Measurements from ENCODE around the gene CFTR. TPM values are rescaled to one million over a fixed set of nuclear protein-coding genes. Genes with fewer than 3 reads are reported as not detected.

The CFTR gene
- total and polyA plus RNA-seq, 2 of the 4 experiments (the other 2 are of a cell fraction) = 0.18 to 0.21 TPM

GRCh38 chr7:117502331-117502730 is 22.5 kb downstream of the CFTR start:
- CTCF ChIA-PET = no interaction called here
- no peak overlapping the region for H2AK9ac ChIP-seq (replicated peaks; ENCODE audit: low read depth, low read length, poor library complexity)
- H3K4me2 ChIP-seq (ENCODE audit: low read depth, low read length) = no peak overlapping the region
- no peaks in the 10 kb centered on the region for H4K20me1 ChIP-seq (ENCODE audit: insufficient read depth, low read length)
- H3K56ac ChIP-seq (ENCODE audit: extremely low read depth, insufficient read depth, low read length) = no peak overlapping the region
- no peak overlapping the region for H2BK20ac ChIP-seq (ENCODE audit: low read depth, low read length)
- dilution Hi-C loops (cut with HindIII; ENCODE audit: low sequenced_read_pairs, unreplicated experiment) = no loop called here
- H2AFZ ChIP-seq (replicated peaks; ENCODE audit: low read length, poor library complexity) = no peak overlapping the region
- H3K27me3 ChIP-seq (ENCODE audit: control insufficient read depth, insufficient read depth, low read length) = no peaks in the 10 kb centered on the region
- H3K27ac ChIP-seq (ENCODE audit: insufficient read depth, low read length) = no peak overlapping the region
- no peak overlapping the region for H2AK5ac ChIP-seq (ENCODE audit: low read depth, low read length)
- no peaks in the 10 kb centered on the region for H3K9me3 ChIP-seq (ENCODE audit: control insufficient read depth, insufficient read depth, low read length)
- no peak overlapping the region for H2BK120ac ChIP-seq (ENCODE audit: low read depth, low read length)
- DNase-seq = no peak
- H2BK5ac ChIP-seq (ENCODE audit: low read depth, low read length, poor library complexity, severe bottlenecking) = no peak overlapping the region
- H3K79me1 ChIP-seq (ENCODE audit: low read depth in 1 of 2, low read length in 2 of 2) = no peaks in the 10 kb centered on the region
- H3K4me1 ChIP-seq (ENCODE audit: control insufficient read depth, insufficient read depth, low read length) = no peaks in the 10 kb centered on the region
- no peak overlapping the region for H4K5ac ChIP-seq (ENCODE audit: low read depth, low read length)
- no peaks in the 10 kb centered on the region for H3K36me3 ChIP-seq (ENCODE audit: control insufficient read depth, insufficient read depth, low read length)
- H4K91ac ChIP-seq (ENCODE audit: insufficient read depth, low read depth, low read length) = no peak overlapping the region
- in situ Hi-C loops (cut with MboI; ENCODE audit: low sequenced_read_pairs) = no loop called here
- intact Hi-C loops (cut with micrococcal nuclease) = no loop called here
- no TSS peak for BruUV-seq (replicated peaks)
- POLR2A ChIA-PET (ENCODE audit: unreplicated experiment) = no interaction called here
- ATAC-seq (ENCODE audit: low read depth) = no peak
- H3K9ac ChIP-seq (ENCODE audit: low read depth, low read length) = no peak overlapping the region
- TF ChIP-seq MXI1 (IDR thresholded peaks at IDR 0.05; ENCODE audit: borderline replicate concordance, low read depth, low read length) (no peak), SMC3 (IDR thresholded peaks at IDR 0.05; ENCODE audit: low read depth, low read length) (no peak), RFX5 (IDR thresholded peaks at IDR 0.05; ENCODE audit: low read depth, low read length) (no peak), CEBPB (IDR thresholded peaks at IDR 0.05; ENCODE audit: low read depth, low read length) (no peak), USF2 (IDR thresholded peaks at IDR 0.05; ENCODE audit: low read depth, low read length) (no peak), NFE2L2 (IDR thresholded peaks at IDR 0.05; ENCODE audit: low read depth, low read length) (no peak)
- WGBS, 2 experiments (ENCODE audit: extremely low coverage in 2 of 2, insufficient read length in 1 of 2) = no CpG with 5 or more reads among the region's 3 CpGs
- no peak overlapping the region for H3K23ac ChIP-seq (ENCODE audit: low read depth, low read length)
- H4K8ac ChIP-seq (ENCODE audit: low read depth in 2 of 2, low read length in 2 of 2) = no peak overlapping the region
- H3K4ac ChIP-seq (ENCODE audit: low read depth, low read length) = no peak overlapping the region
- no peak overlapping the region for H3K14ac ChIP-seq (replicated peaks; ENCODE audit: low read depth, low read length)
- no peak overlapping the region for H3K18ac ChIP-seq (ENCODE audit: low read depth, low read length)
- no peaks in the 10 kb centered on the region for H3K9me1 ChIP-seq (ENCODE audit: insufficient read depth, low read length)
- no peak overlapping the region for H2BK15ac ChIP-seq (ENCODE audit: low read depth, low read length)
- no peak overlapping the region for H3K4me3 ChIP-seq (ENCODE audit: insufficient read depth, low read depth, low read length)
